ENCODE measurements around the gene PIAS3. TPM values are rescaled to one million over a fixed set of nuclear protein-coding genes. Genes with fewer than 3 reads are reported as not detected.
"Not testable (repeated sequence)": the region's sequence is repeated elsewhere in the genome, so short reads cannot be mapped to it uniquely, and the experiment has no call there.

Gene PIAS3
- total and polyA plus RNA-seq, 2 donors (not counting 3 experiments of a cell fraction or from before 2014, with no cell fraction given), result 50.1 to 71.8 TPM

DNA sequence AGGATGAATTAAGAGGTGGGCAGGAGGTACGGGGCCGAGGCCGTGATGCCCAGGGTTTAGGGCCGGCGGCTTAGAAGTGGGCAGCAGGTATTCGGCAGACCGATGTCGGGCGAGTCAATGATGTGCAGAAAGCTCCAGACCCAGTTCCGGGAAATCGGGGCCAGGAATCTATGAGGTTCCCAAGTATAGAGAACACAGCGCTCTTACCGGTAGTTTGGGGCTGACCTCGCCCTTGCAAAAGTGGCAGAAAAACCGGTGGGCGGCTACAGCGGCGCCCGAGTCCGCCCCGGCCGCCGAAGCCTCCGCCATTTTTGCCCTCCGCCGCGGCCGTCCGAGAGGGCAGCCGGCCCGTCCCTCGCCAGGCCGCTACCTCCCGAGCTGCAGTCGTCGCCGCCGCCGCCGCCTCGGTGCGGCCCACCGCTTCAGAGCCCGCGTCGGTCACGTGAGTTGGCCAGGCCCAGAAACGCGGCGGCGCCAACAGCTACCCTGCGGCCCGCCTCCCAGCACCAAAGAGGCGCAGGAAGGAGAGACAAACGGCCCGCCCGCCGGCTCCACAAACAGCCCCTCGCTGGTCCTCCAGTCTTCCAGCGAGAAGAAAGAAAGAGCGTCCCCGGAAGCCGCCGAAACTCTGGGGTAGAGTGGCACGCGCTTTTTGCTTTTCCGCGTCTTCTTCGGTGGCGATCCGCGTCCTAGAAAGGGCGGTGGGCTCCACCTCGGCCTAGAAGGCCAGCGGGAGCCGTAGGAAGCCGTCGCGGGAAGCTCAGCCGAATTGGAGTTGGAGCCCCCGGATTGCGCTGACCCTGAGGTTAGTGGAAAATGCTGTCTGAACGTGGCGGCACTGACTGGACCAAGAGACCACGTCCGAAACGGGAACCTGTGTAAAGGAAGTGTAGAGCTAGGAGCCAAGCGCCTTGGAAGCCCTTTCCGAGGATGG lies 35.0 kb downstream of the PIAS3 start, which contains the start of the genes POLR3C and RNF115:
TSS of gene POLR3C (plus strand) at position 636 of the 934 bp plus-strand sequence. CDS start 1,577 bp downstream, outside the sequence.
TSS of gene RNF115 (minus strand) at position 531 of the 934 bp plus-strand sequence. CDS start at position 309, 222 bp downstream.
- Histone ChIP-seq H3K27me3 (ENCODE audit: control insufficient read depth in 2 of 2, insufficient read depth in 2 of 2, low read length in 2 of 2) (no peaks in the 10 kb centered on the region), H3K9me1 (replicated peaks; ENCODE audit: control insufficient read depth, extremely low read depth, insufficient read depth, low read length) (no peaks in the 10 kb centered on the region), H3K9ac (replicated peaks; ENCODE audit: extremely low read depth, insufficient read depth, low read length) (peak within 1 kb of the TSS; percentile 89), H3K4me1 (ENCODE audit: control insufficient read depth, extremely low read depth, insufficient read depth, low read length) (peaks cover 13% of the 10 kb centered on the region), H2AFZ (ENCODE audit: low read depth, low read length) (peak within 1 kb of the TSS; percentile 62), H3K79me2 (ENCODE audit: control insufficient read depth, insufficient read depth, low read length) (peaks cover 30% of the 10 kb centered on the region), H3K4me2 (ENCODE audit: insufficient read depth, low read length) (peak within 1 kb of the TSS; percentile 71), H4K20me1 (replicated peaks; ENCODE audit: control insufficient read depth, extremely low read depth, insufficient read depth, low read length) (no peaks in the 10 kb centered on the region), H3K9me3 (replicated peaks; ENCODE audit: control insufficient read depth, insufficient read depth, low read length) (no peaks in the 10 kb centered on the region), H3K4me3 (replicated peaks in 1 of 3; ENCODE audit: insufficient read depth in 1 of 3, low read depth in 1 of 3, low read length in 3 of 3) (peak within 1 kb of the TSS; percentile 47 to 95 (median 86)), H3K36me3 (ENCODE audit: control insufficient read depth in 2 of 2, extremely low read depth in 1 of 2, insufficient read depth in 2 of 2, low read length in 2 of 2) (peaks cover 14 to 21% of the 10 kb centered on the region in 2 experiments), H3K27ac (ENCODE audit: insufficient read depth, low read depth, low read length) (peak within 1 kb of the TSS; percentile 69)
- ChIA-PET POLR2A (interaction anchor here (0.7 to 1.6 kb wide), 4 partner anchors 35 to 103 kb away, joined by 3 to 5 read pairs (median 4); partner anchors contain the start of gene RBM8A), CTCF (interaction anchor here (0.9 to 6.2 kb wide), 4 partner anchors 19 to 102 kb away, joined by 3 to 69 read pairs (median 11); partner anchors contain the start of gene NUDT17)
- FAIRE-seq (peak; percentile 71), DNase-seq (ENCODE audit: low read depth, low spot score) (peak; percentile 90)
- TSS peak; percentile 52 for BruUV-seq (replicated peaks)
- intact Hi-C loops (cut with micrococcal nuclease) (loop anchor here (1.0 to 10.0 kb wide), 3 partner anchors 39 to 103 kb away; no protein-coding TSS in a partner anchor), dilution Hi-C loops (cut with MboI; ENCODE audit: extremely low pct_ligation_motif_present, low sequenced_read_pairs) (no loop called here)
- no peak for TF ChIP-seq GATA2 (IDR thresholded peaks at IDR 0.05; ENCODE audit: insufficient read depth, insufficient read length, low read depth, low read length)
- no peak for TF ChIP-seq FOS (IDR thresholded peaks at IDR 0.05; ENCODE audit: borderline replicate concordance, insufficient read depth, low read length)
- peak; percentile 80 for TF ChIP-seq POLR2AphosphoS5 (IDR thresholded peaks at IDR 0.05; ENCODE audit: insufficient read depth, low read depth, low read length)
- no peak for TF ChIP-seq JUN (IDR thresholded peaks at IDR 0.05; ENCODE audit: borderline replicate concordance, insufficient read depth, insufficient read length, low read depth)
- no peak for TF ChIP-seq MYC (IDR thresholded peaks at IDR 0.05; ENCODE audit: low read depth, low read length)
- peak; percentile 14 for TF ChIP-seq POLR2A (IDR thresholded peaks at IDR 0.05; ENCODE audit: low read depth, low read length)
- TF ChIP-seq EZH2 (IDR thresholded peaks at IDR 0.05; ENCODE audit: borderline replicate concordance, low read depth, low read length, severe bottlenecking), result no peak
- TF ChIP-seq CTCF (IDR thresholded peaks at IDR 0.05; ENCODE audit: extremely low read depth in 1 of 2, insufficient read depth in 1 of 2, low read depth in 1 of 2, low read length in 2 of 2), result no peak
- TF ChIP-seq MAX (IDR thresholded peaks at IDR 0.05; ENCODE audit: insufficient read depth, insufficient read length), result peak; percentile 37

GRCh38 chr1:145822779-145823331 lies 36.0 kb downstream of the PIAS3 start:
- H3K9me3 ChIP-seq (replicated peaks; ENCODE audit: control insufficient read depth, insufficient read depth, low read length); POLR2A ChIA-PET; H2AFZ ChIP-seq (ENCODE audit: low read depth, low read length); CTCF ChIA-PET; H3K4me3 ChIP-seq (replicated peaks in 1 of 3; ENCODE audit: insufficient read depth in 1 of 3, low read depth in 1 of 3, low read length in 3 of 3); FAIRE-seq; BruUV-seq (replicated peaks); H3K27me3 ChIP-seq (ENCODE audit: control insufficient read depth in 2 of 2, insufficient read depth in 2 of 2, low read length in 2 of 2); dilution Hi-C loops (cut with MboI; ENCODE audit: extremely low pct_ligation_motif_present, low sequenced_read_pairs); H3K4me2 ChIP-seq (ENCODE audit: insufficient read depth, low read length); H3K9me1 ChIP-seq (replicated peaks; ENCODE audit: control insufficient read depth, extremely low read depth, insufficient read depth, low read length); H4K20me1 ChIP-seq (replicated peaks; ENCODE audit: control insufficient read depth, extremely low read depth, insufficient read depth, low read length); DNase-seq (ENCODE audit: low read depth, low spot score); H3K27ac ChIP-seq (ENCODE audit: insufficient read depth, low read depth, low read length); H3K9ac ChIP-seq (replicated peaks; ENCODE audit: extremely low read depth, insufficient read depth, low read length): not testable (repeated sequence)
- peaks cover 30% of the 10 kb centered on the region for H3K79me2 ChIP-seq (ENCODE audit: control insufficient read depth, insufficient read depth, low read length)
- intact Hi-C loops (cut with micrococcal nuclease), result loop anchor here (10.0 kb wide), 1 partner anchor 68 kb away; no protein-coding TSS in a partner anchor
- peaks cover 6 to 11% of the 10 kb centered on the region in 2 experiments for H3K36me3 ChIP-seq (ENCODE audit: control insufficient read depth in 2 of 2, extremely low read depth in 1 of 2, insufficient read depth in 2 of 2, low read length in 2 of 2)
- peaks cover 10% of the 10 kb centered on the region for H3K4me1 ChIP-seq (ENCODE audit: control insufficient read depth, extremely low read depth, insufficient read depth, low read length)
